Spleen (tissue), 11 donors: Measurements from ENCODE around the gene TRPM7. TPM values are rescaled to one million over a fixed set of nuclear protein-coding genes. Genes with fewer than 3 reads are reported as not detected.
"Not testable (repeated sequence)": the region's sequence is repeated elsewhere in the genome, so short reads cannot be mapped to it uniquely, and the experiment has no call there.

Experiments used
- DNase-seq: peaks from one replicate; pipeline ENCODE4 v3.0.0-alpha.2; 2020
- H3K27ac ChIP-seq, 8 donors: fragments of 200-600 bp; sonication (generic) in 7 of 8; 1 replicate in 4 of 8; 2 replicates in 4 of 8; pipeline versions ENCODE4 v1.5.0 to v1.8.0; 2016 to 2021; ENCODE audit warnings: inconsistent platforms in 4 of 8, mild to moderate bottlenecking in 4 of 8, moderate library complexity in 1 of 8
- H3K27me3 ChIP-seq, 7 donors: fragments of 200-600 bp; sonication (generic) in 6 of 7; replicated peaks in 1 of 7; 1 replicate in 4 of 7; 2 replicates in 3 of 7; pipeline versions ENCODE4 v1.5.0 to v1.8.0; 2016 to 2021; ENCODE audit warnings: inconsistent platforms in 3 of 7, mild to moderate bottlenecking in 1 of 7
- H3K36me3 ChIP-seq, 6 donors: fragments of 200-600 bp; sonication (generic) in 5 of 6; 1 replicate in 4 of 6; 2 replicates in 2 of 6; pipeline versions ENCODE4 v1.5.0 to v1.8.0; 2016 to 2021; ENCODE audit warnings: inconsistent platforms in 2 of 6
- H3K4me1 ChIP-seq, 6 donors: fragments of 200-600 bp; sonication (generic) in 5 of 6; 1 replicate in 3 of 6; 2 replicates in 3 of 6; pipeline versions ENCODE4 v1.5.0 to v1.8.0; 2016 to 2021; ENCODE audit warnings: inconsistent platforms in 3 of 6
- H3K4me3 ChIP-seq, 8 donors: fragments of 200-600 bp; sonication (generic) in 7 of 8; 1 replicate in 4 of 8; 2 replicates in 4 of 8; pipeline versions ENCODE4 v1.5.0 to v1.8.0; 2016 to 2021; ENCODE audit warnings: inconsistent platforms in 4 of 8, mild to moderate bottlenecking in 4 of 8, moderate library complexity in 2 of 8
- H3K9me3 ChIP-seq, 8 donors: fragments of 200-600 bp; sonication (generic) in 7 of 8; 1 replicate in 4 of 8; 2 replicates in 4 of 8; pipeline versions ENCODE4 v1.5.0 to v1.8.0; 2016 to 2021; ENCODE audit warnings: inconsistent platforms in 4 of 8
- POLR2A ChIP-seq, 3 donors: fragments of 450-650 bp; IDR thresholded peaks; one replicate each; pipeline ENCODE4 v1.5.1; 2017; ENCODE audit warnings: antibody characterized with exemption in 3 of 3, mild to moderate bottlenecking in 1 of 3
- POLR2AphosphoS5 ChIP-seq, 3 donors: sonication (generic); formaldehyde crosslinking; IDR thresholded peaks; one replicate each; pipeline ENCODE4 v1.5.1; 2017; ENCODE audit warnings: antibody characterized with exemption in 3 of 3
- WGBS, 5 donors: extraction: QIAGEN DNeasy Blood & Tissue Kit in 3 of 5; methylation state at CpG; one replicate each; pipeline versions ENCODE4 v1.1.5 to v1.1.7; 2013 to 2018; 5-methylcytosine and 5-hydroxymethylcytosine counted together
- intact Hi-C: fragments of 100-400 bp; cut with DNase I; formaldehyde crosslinking; loops from one replicate; pipeline ENCODE4 v1.15.0; 2023; ENCODE audit warnings: low total_unique reads
- polyA plus RNA-seq, 3 donors: library from polyadenylated mRNA; stranded (reverse); fragments of 200-250 nt; gene quantifications; one replicate each; pipeline ENCODE4 v1.2.1, GENCODE V29; 2013
- total RNA-seq, 7 donors: library from RNA; depleted of rRNA in 3 of 7; stranded (reverse); fragments of >200 nt in 3 of 7; fragmentation: NEBNext Ultra II Directional in 4 of 7; extraction: Animal tissue kit (Norgen Biotek cat#: 25700) in 4 of 7; gene quantifications; one replicate each; pipeline versions ENCODE4 v1.1.0 to v1.2.1, GENCODE V29; 2016 to 2021
- TF ChIP-seq, protein P1 (sequence below), 11 experiments: fragments of 200-600 bp in 7 of 11; fragments of 450-650 bp in 4 of 11; sonication (generic) in 4 of 11; IDR thresholded peaks in 8 of 11; conservative IDR thresholded peaks in 3 of 11; 1 replicate in 7 of 11; 2 replicates in 4 of 11; pipeline versions ENCODE4 v1.4.0 to v1.8.0; 2016 to 2021; ENCODE audit warnings: antibody characterized with exemption in 11 of 11, inconsistent platforms in 4 of 11, mild to moderate bottlenecking in 1 of 11
- donor health status: healthy with polysubstance abuse.
- donor health status: DM: no; HTN: no; CAD: no; lungs with moderate emphysema.
- donor health status: DM: no; HTN: no; CAD: no.
- donor health status: Bipolar disorder and iron deficiency.
- donor health status: healthy.
- donor health status: DM: no; HTN: no; CAD: no.
- donor health status: DM: yes; HTN: yes; CAD: no.

Gene TRPM7
- total and polyA plus RNA-seq, 10 donors, result 6.4 to 101 (median 46.7) TPM

GRCh38 chr15:50573842-50574241, 112.8 kb downstream of the TRPM7 start:
- H3K9me3 ChIP-seq, result not testable (repeated sequence)

GRCh38 chr15:50563756-50564155, 122.8 kb downstream of the TRPM7 start:
- no peaks in the 10 kb centered on the region for H3K9me3 ChIP-seq
- H3K27ac ChIP-seq, result peak overlapping the region in 1 of 8 donors; percentile 39
- H3K27me3 ChIP-seq, result no peaks in the 10 kb centered on the region
- intact Hi-C loops, result no loop called here
- TF ChIP-seq POLR2A (IDR thresholded peaks at IDR 0.05) (no peak), POLR2AphosphoS5 (IDR thresholded peaks at IDR 0.05) (no peak)
- TF ChIP-seq, protein P1, sequence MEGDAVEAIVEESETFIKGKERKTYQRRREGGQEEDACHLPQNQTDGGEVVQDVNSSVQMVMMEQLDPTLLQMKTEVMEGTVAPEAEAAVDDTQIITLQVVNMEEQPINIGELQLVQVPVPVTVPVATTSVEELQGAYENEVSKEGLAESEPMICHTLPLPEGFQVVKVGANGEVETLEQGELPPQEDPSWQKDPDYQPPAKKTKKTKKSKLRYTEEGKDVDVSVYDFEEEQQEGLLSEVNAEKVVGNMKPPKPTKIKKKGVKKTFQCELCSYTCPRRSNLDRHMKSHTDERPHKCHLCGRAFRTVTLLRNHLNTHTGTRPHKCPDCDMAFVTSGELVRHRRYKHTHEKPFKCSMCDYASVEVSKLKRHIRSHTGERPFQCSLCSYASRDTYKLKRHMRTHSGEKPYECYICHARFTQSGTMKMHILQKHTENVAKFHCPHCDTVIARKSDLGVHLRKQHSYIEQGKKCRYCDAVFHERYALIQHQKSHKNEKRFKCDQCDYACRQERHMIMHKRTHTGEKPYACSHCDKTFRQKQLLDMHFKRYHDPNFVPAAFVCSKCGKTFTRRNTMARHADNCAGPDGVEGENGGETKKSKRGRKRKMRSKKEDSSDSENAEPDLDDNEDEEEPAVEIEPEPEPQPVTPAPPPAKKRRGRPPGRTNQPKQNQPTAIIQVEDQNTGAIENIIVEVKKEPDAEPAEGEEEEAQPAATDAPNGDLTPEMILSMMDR (IDR thresholded peaks at IDR 0.05 in 8 of 11, conservative IDR thresholded peaks at IDR 0.05 in 3 of 11), result no peak
- H3K4me3 ChIP-seq, result no peak overlapping the region
- H3K4me1 ChIP-seq, result no peaks in the 10 kb centered on the region
- WGBS, 5 donors, result 92 to 98% (median 96%) methylated on average over 4 of the region's 4 CpGs
- peaks cover 0 to 98% (median 56%) of the 10 kb centered on the region in 6 donors for H3K36me3 ChIP-seq
- DNase-seq, result no peak

More at GRCh38 chr15:50573842-50574241, 112.8 kb downstream of the TRPM7 start:
- H3K27me3 ChIP-seq, DNase-seq, intact Hi-C loops, H3K4me1 ChIP-seq, H3K4me3 ChIP-seq: not testable (repeated sequence)
- WGBS, 5 donors, result 62 to 94% (median 75%) methylated on average over 5 of the region's 5 CpGs
- Histone ChIP-seq H3K27ac (peak overlapping the region in 5 of 8 donors; percentile 44 to 79 (median 72)), H3K36me3 (peaks cover 0 to 100% (median 69%) of the 10 kb centered on the region in 6 donors)
- peak in 1 of 3 donors; percentile 33 for TF ChIP-seq POLR2AphosphoS5 (IDR thresholded peaks at IDR 0.05)

- H3K4me3 ChIP-seq, result no peak overlapping the region
- H3K36me3 ChIP-seq, result peaks cover 0 to 98% (median 51%) of the 10 kb centered on the region in 6 donors
- intact Hi-C loops, result no loop called here
- H3K9me3 ChIP-seq, result no peaks in the 10 kb centered on the region
- TF ChIP-seq POLR2A (IDR thresholded peaks at IDR 0.05) (no peak), POLR2AphosphoS5 (IDR thresholded peaks at IDR 0.05) (no peak)
- TF ChIP-seq, protein P1 (IDR thresholded peaks at IDR 0.05 in 8 of 11, conservative IDR thresholded peaks at IDR 0.05 in 3 of 11), result no peak
- no peaks in the 10 kb centered on the region for H3K4me1 ChIP-seq
- H3K27me3 ChIP-seq, result no peaks in the 10 kb centered on the region
- 60 to 82% (median 69%) methylated on average over 4 of the region's 4 CpGs for WGBS, 5 donors
- H3K27ac ChIP-seq, result peak overlapping the region in 3 of 8 donors; percentile 1 to 39 (median 7)
- DNase-seq, result no peak
Measured at GRCh38 chr15:50562735-50563640, 123.6 kb downstream of the TRPM7 start.

DNA sequence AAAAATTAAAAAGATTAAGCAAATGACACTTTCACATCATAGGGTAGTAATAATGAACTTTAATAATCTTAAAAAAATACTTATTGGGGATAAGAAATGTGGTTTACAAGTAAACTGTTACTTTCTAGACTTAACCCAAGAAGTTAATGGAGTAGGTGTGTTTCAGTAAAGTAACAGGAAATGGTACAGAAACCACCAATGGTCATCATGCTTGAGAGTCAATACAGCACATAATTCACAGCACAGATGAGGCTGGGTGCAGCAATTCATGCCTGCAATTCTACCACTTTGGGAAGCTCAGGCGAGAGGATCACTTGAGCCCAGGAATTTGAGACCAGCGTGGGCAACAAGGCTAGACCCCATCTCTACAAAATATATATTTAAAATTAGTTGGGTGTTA, 128.6 kb downstream of the TRPM7 start:
- intact Hi-C loops, result no loop called here
- DNase-seq, result no peak
- Histone ChIP-seq H3K4me1 (no peaks in the 10 kb centered on the region), H3K4me3 (no peak overlapping the region), H3K9me3 (no peaks in the 10 kb centered on the region), H3K27me3 (no peaks in the 10 kb centered on the region), H3K27ac (no peak overlapping the region), H3K36me3 (peaks cover 0 to 61% (median 22%) of the 10 kb centered on the region in 6 donors)
- WGBS, 5 donors, result 95 to 98% (median 98%) methylated on average over 2 of the region's 2 CpGs
- TF ChIP-seq, protein P1 (IDR thresholded peaks at IDR 0.05 in 8 of 11, conservative IDR thresholded peaks at IDR 0.05 in 3 of 11), result no peak
- TF ChIP-seq POLR2A (IDR thresholded peaks at IDR 0.05), result no peak
- no peak for TF ChIP-seq POLR2AphosphoS5 (IDR thresholded peaks at IDR 0.05)
